ENCODE results near the gene RFC3.
A peak's percentile ranks its signal among the peaks of the same experiment; 100 is the strongest.

RFC3 gene

GRCh38 chr13:33828431-33829129 lies 10.6 kb downstream of the RFC3 start:
- no peak overlapping the region for H3K4me3 ChIP-seq (ENCODE audit: control insufficient read depth, low read depth, low read length)
- TF ChIP-seq, protein P1, sequence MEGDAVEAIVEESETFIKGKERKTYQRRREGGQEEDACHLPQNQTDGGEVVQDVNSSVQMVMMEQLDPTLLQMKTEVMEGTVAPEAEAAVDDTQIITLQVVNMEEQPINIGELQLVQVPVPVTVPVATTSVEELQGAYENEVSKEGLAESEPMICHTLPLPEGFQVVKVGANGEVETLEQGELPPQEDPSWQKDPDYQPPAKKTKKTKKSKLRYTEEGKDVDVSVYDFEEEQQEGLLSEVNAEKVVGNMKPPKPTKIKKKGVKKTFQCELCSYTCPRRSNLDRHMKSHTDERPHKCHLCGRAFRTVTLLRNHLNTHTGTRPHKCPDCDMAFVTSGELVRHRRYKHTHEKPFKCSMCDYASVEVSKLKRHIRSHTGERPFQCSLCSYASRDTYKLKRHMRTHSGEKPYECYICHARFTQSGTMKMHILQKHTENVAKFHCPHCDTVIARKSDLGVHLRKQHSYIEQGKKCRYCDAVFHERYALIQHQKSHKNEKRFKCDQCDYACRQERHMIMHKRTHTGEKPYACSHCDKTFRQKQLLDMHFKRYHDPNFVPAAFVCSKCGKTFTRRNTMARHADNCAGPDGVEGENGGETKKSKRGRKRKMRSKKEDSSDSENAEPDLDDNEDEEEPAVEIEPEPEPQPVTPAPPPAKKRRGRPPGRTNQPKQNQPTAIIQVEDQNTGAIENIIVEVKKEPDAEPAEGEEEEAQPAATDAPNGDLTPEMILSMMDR (IDR thresholded peaks at IDR 0.05; ENCODE audit: control insufficient read depth, insufficient read depth, low read depth, low read length, missing control alignments), result no peak
- DNase-seq (ENCODE audit: low read depth), result no peak

DNA sequence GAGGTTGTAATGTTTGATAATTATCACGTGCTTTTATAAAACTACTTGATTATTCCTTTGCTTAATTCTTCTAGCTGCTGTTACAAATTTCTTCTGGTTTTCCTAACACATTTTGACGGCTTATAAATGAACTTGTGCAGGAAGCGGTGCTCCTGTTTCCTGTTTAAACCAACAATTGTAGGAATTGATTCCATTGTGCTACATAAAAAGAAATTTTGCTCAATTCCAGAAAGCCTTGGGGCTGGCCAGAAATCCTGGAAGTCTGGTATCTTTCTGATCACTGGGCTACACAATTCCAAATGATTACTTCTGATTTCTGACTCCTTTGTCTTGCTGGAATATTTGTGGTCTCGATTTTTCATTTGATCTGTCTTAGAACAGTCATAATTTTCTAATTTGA lies 14.9 kb downstream of the RFC3 start:
- H3K4me3 ChIP-seq (ENCODE audit: control insufficient read depth, low read depth, low read length), result no peak overlapping the region
- TF ChIP-seq, protein P1 (IDR thresholded peaks at IDR 0.05; ENCODE audit: control insufficient read depth, insufficient read depth, low read depth, low read length, missing control alignments), result no peak
- DNase-seq (ENCODE audit: low read depth), result no peak

- no peak overlapping the region for H3K4me3 ChIP-seq (ENCODE audit: control insufficient read depth, low read depth, low read length)
- TF ChIP-seq, protein P1 (IDR thresholded peaks at IDR 0.05; ENCODE audit: control insufficient read depth, insufficient read depth, low read depth, low read length, missing control alignments), result no peak
- peak; percentile 10 for DNase-seq (ENCODE audit: low read depth)
Measured at GRCh38 chr13:33838647-33839046, 20.7 kb downstream of the RFC3 start.

- H3K4me3 ChIP-seq (ENCODE audit: control insufficient read depth, low read depth, low read length), result no peak overlapping the region
- DNase-seq (ENCODE audit: low read depth), result no peak
- TF ChIP-seq, protein P1 (IDR thresholded peaks at IDR 0.05; ENCODE audit: control insufficient read depth, insufficient read depth, low read depth, low read length, missing control alignments), result no peak
Measured at GRCh38 chr13:33840402-33840801, 22.5 kb downstream of the RFC3 start.

DNA sequence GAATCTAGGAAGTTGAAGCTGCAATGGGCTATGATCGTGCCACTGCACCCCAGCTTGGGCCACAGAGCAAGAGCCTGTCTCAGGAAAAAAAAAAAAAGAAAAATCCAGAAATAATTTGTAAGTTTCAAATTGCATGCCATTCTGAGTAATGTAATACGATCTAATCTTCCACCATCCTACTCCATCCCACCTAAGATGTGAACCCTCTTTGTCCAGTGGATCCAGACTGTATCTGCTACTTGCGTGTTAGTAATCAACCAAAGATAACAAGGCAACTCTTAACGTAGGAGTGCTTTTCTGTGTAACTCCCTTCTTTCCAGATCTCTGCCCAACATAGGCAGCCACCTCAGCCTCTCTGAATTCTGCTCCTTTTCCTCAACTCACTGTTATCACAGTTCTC lies 24.3 kb downstream of the RFC3 start:
- H3K4me3 ChIP-seq (ENCODE audit: control insufficient read depth, low read depth, low read length), result no peak overlapping the region
- TF ChIP-seq, protein P1 (IDR thresholded peaks at IDR 0.05; ENCODE audit: control insufficient read depth, insufficient read depth, low read depth, low read length, missing control alignments), result no peak
- DNase-seq (ENCODE audit: low read depth), result no peak

DNA sequence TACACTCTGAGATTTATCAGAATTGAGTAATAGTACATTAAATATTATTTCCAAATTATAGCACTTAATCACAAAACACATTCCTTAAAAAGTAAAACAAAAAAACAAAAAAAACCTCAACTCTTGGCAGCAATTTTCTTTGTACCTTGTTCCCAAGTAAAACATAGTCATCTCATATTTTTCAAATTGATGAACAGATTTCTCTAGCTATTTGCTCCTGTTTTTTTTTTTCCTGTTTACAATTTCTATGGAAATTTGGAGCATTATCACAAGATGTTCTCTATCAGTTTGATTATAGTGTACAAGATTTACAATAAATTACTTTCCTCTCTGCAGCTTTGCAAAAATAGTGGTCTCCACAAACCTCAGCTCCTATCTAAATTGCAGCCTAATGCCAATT lies 25.0 kb downstream of the RFC3 start:
- DNase-seq (ENCODE audit: low read depth), result no peak
- H3K4me3 ChIP-seq (ENCODE audit: control insufficient read depth, low read depth, low read length), result no peak overlapping the region
- TF ChIP-seq, protein P1 (IDR thresholded peaks at IDR 0.05; ENCODE audit: control insufficient read depth, insufficient read depth, low read depth, low read length, missing control alignments), result no peak
